Heart left ventricle (tissue), 13 donors: Measurements from ENCODE around the gene RBMS2.

Experiments used
- POLR2A ChIP-seq, 2 donors: fragments of 450-650 bp; IDR thresholded peaks; one replicate each; pipeline ENCODE4 v1.6.1; 2017; ENCODE audit warnings: antibody characterized with exemption in 2 of 2, mild to moderate bottlenecking in 2 of 2, moderate library complexity in 2 of 2
- TF ChIP-seq, protein P1 (sequence below), 12 donors: fragments of 200-600 bp; sonication (generic) in 4 of 12; IDR thresholded peaks; one replicate each; pipeline versions ENCODE4 v1.5.0 to v1.8.0; 2018 to 2022; ENCODE audit warnings: antibody characterized with exemption in 12 of 12, mild to moderate bottlenecking in 5 of 12
- donor health status: ischemic (EF 13 %, LVEDD 7.1; RV severe dilation, severe dysfunction).
- donor health status: DM: no; HTN: yes; CAD: no.
- donor health status: DM: no; HTN: no; CAD: no.
- donor health status: ischemic (EF 25% LVEDD 6.9; RV normal size, moderate dysfunction).
- donor health status: ischemic (EF 25% LVEDD 5.7; RV mildly dilated, moderate dysfunction).
- donor health status: ischemic (EF 35%, LVEDD 5.7; RV mildly dilated, moderate dysfunction).
- donor health status: nonischemic (EF 11% LVEDD 7.7; RV severe dilation, severe dysfunction).
- donor health status: DM: yes; HTN: yes; CAD: no.
- donor health status: PGD.
- donor health status: ischemic (EF 29% LVEDD 5.4; RV normal size, mild dysfunction).
- donor health status: nonischemic (EF 23%, LVEDD 6.1; RV moderate dilation, normal function).

DNA sequence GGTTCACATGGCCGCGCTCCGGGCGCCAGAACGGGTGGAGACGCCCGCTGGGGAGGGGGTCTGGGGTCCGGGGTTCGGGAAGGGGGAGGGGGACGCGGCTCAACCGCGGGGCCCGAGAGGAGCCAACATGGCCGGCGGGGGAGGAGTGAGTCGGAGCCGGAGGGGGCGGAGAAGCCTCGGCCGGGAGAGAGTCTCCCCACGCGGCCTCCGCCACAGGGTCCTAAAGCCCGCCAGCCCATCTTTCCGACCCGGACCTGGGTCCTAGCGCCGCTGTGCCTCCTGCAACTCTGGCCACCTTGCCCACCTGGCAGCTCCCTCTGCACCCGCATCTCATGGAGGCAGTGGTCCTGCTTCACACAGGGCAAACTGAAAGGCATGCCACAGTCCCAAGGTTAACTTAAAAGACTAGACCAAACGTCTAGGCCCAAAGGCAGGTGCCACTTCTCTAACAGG, 108.6 kb downstream of the RBMS2 start, which contains the start of gene BAZ2A:
- TF ChIP-seq, protein P1, sequence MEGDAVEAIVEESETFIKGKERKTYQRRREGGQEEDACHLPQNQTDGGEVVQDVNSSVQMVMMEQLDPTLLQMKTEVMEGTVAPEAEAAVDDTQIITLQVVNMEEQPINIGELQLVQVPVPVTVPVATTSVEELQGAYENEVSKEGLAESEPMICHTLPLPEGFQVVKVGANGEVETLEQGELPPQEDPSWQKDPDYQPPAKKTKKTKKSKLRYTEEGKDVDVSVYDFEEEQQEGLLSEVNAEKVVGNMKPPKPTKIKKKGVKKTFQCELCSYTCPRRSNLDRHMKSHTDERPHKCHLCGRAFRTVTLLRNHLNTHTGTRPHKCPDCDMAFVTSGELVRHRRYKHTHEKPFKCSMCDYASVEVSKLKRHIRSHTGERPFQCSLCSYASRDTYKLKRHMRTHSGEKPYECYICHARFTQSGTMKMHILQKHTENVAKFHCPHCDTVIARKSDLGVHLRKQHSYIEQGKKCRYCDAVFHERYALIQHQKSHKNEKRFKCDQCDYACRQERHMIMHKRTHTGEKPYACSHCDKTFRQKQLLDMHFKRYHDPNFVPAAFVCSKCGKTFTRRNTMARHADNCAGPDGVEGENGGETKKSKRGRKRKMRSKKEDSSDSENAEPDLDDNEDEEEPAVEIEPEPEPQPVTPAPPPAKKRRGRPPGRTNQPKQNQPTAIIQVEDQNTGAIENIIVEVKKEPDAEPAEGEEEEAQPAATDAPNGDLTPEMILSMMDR (IDR thresholded peaks at IDR 0.05) = no peak
- TF ChIP-seq POLR2A (IDR thresholded peaks at IDR 0.05) = no peak
